ENCODE data around the gene RNF130. TPM values are rescaled to one million over a fixed set of nuclear protein-coding genes. Genes with fewer than 3 reads are reported as not detected.

RNF130 gene
- total and polyA plus RNA-seq, 9 of the 15 experiments (the other 6 are each of a cell fraction or from before 2014, with no cell fraction given) = 5.8 to 39.4 (median 27.1) TPM

DNA sequence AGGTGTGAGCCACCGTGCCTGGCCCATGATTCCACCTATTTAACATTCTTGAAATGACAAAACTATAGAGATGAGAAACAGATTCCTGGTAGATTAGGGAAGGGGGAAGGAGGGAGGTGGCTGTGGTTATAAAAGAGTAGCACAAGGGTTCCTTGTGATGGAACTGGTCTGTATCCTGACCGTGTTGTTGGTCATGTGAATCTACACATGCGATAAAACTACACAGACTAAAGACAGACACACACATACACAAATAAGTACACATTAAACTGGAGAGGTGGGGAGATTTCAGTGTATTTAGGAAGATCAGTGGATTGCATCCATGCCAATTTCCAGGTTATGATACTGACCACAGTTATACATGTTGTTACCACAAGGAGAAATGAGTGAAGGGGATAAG is 60.9 kb downstream of the RNF130 start:
- Histone ChIP-seq H2AFZ (ENCODE audit: low read depth, low read length) (no peak overlapping the region), H3K36me3 (ENCODE audit: control insufficient read depth, insufficient read depth, low read length) (peaks cover 2% of the 10 kb centered on the region; the same call in 1 of the 3 replicates), H3K4me1 (replicated peaks in 1 of 2; ENCODE audit: control insufficient read depth in 2 of 2, insufficient read depth in 2 of 2, low read length in 2 of 2) (peaks cover 4 to 32% of the 10 kb centered on the region in 2 experiments), H3K4me3 (no peak overlapping the region), H3K4me2 (ENCODE audit: insufficient read depth, low read length) (no peak overlapping the region), H3K27ac (ENCODE audit: extremely low read depth, low read depth, low read length) (no peak overlapping the region), H4K20me1 (replicated peaks; ENCODE audit: control insufficient read depth, insufficient read depth, low read length) (no peaks in the 10 kb centered on the region), H3K27me3 (ENCODE audit: control insufficient read depth in 2 of 2, insufficient read depth in 2 of 2, low read length in 2 of 2) (no peaks in the 10 kb centered on the region), H3K79me2 (ENCODE audit: control insufficient read depth, insufficient read depth, low read length) (no peaks in the 10 kb centered on the region), H3K9me1 (ENCODE audit: control insufficient read depth, insufficient read depth, low read length) (no peaks in the 10 kb centered on the region), H3K9ac (ENCODE audit: insufficient read depth in 1 of 2, low read depth in 2 of 2, low read length in 2 of 2) (no peak overlapping the region), H3K9me3 (replicated peaks; ENCODE audit: control insufficient read depth, insufficient read depth, low read depth, low read length) (no peaks in the 10 kb centered on the region)
- DNase-seq (ENCODE audit: extremely low read depth in 1 of 4, low spot score in 3 of 4) = no peak
- in situ Hi-C loops (cut with MboI) (no loop called here), intact Hi-C loops (cut with micrococcal nuclease) (no loop called here)
- CTCF ChIA-PET (ENCODE audit: low intra/inter-chr PET ratio) = no interaction called here
- WGBS (ENCODE audit: insufficient coverage, low coverage, missing lambda C conversion rate) = 81% methylated on average over 3 of the region's 3 CpGs
- no TSS peak for BruUV-seq (replicated peaks)
- ATAC-seq = no peak
- POLR2A ChIA-PET = no interaction called here
- TF ChIP-seq MXI1 (IDR thresholded peaks at IDR 0.05; ENCODE audit: low read depth, low read length) (no peak), ZNF507 (tag; conservative IDR thresholded peaks at IDR 0.05) (no peak), ZNF551 (CRISPR knock-in tag; IDR thresholded peaks at IDR 0.05) (no peak), ZNF354B (CRISPR knock-in tag; IDR thresholded peaks at IDR 0.05) (no peak), HIVEP1 (CRISPR knock-in tag; IDR thresholded peaks at IDR 0.05) (no peak), FOXJ3 (CRISPR knock-in tag; IDR thresholded peaks at IDR 0.05) (no peak), OTX1 (CRISPR knock-in tag; IDR thresholded peaks at IDR 0.05) (no peak), MBD1 (CRISPR knock-in tag; IDR thresholded peaks at IDR 0.05) (no peak), FIP1L1 (IDR thresholded peaks at IDR 0.05; ENCODE audit: low read depth, low read length, poor library complexity, severe bottlenecking) (no peak), NCOA4 (IDR thresholded peaks at IDR 0.05; ENCODE audit: partially characterized antibody) (no peak), UBTF (IDR thresholded peaks at IDR 0.05; ENCODE audit: borderline replicate concordance in 1 of 2, low read depth in 2 of 2, low read length in 2 of 2) (no peak), SRSF3 (IDR thresholded peaks at IDR 0.05; ENCODE audit: insufficient read depth, low read length) (no peak), SOX6 (IDR thresholded peaks at IDR 0.05) (no peak), LARP7 (IDR thresholded peaks at IDR 0.05) (no peak), POLR2AphosphoS2 (IDR thresholded peaks at IDR 0.05; ENCODE audit: low read length) (no peak), HINFP (tag; conservative IDR thresholded peaks at IDR 0.05; ENCODE audit: low read depth) (no peak)
- TF ChIP-seq, protein P1, sequence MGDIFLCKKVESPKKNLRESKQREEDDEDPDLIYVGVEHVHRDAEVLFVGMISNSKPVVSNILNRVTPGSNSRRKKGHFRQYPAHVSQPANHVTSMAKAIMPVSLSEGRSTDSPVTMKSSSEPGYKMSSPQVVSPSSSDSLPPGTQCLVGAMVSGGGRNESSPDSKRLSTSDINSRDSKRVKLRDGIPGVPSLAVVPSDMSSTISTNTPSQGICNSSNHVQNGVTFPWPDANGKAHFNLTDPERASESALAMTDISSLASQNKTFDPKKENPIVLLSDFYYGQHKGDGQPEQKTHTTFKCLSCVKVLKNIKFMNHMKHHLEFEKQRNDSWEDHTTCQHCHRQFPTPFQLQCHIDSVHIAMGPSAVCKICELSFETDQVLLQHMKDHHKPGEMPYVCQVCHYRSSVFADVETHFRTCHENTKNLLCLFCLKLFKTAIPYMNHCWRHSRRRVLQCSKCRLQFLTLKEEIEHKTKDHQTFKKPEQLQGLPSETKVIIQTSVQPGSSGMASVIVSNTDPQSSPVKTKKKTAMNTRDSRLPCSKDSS (IDR thresholded peaks at IDR 0.05; ENCODE audit: low read depth, partially characterized antibody) = no peak
- no peak for FAIRE-seq
